Measurements from ENCODE around the gene MMP3. TPM values are rescaled to one million over a fixed set of nuclear protein-coding genes. Genes with fewer than 3 reads are reported as not detected.
"Not testable (repeated sequence)": the region's sequence is repeated elsewhere in the genome, so short reads cannot be mapped to it uniquely, and the experiment has no call there.

MMP3 gene
- polyA plus RNA-seq (ENCODE audit: insufficient read length in 12 of 12) = under 1 TPM in 1 of 12 donors, not detected in 11; 0.08 TPM
- long read RNA-seq, donor 1 = 0 reads
- long read RNA-seq, donor 2 = 0 reads
- long read RNA-seq, donor 3 = 0 reads
- long read RNA-seq, donor 4 = 0 reads
- long read RNA-seq, donor 5 = 0 reads
- long read RNA-seq, donor 6 = 0 reads
- long read RNA-seq, donor 7 = 0 reads
- long read RNA-seq, donor 8 = 0 reads
- long read RNA-seq, donor 9 = 0 reads
- long read RNA-seq, donor 10 = 0 reads
- long read RNA-seq, donor 11 = 0 reads

- no peak for DNase-seq
Observed at GRCh38 chr11:102843489-102843888, at the start of gene MMP3. Gene MMP3 (minus strand): TSS chr11:102843609. CDS start chr11:102843546, 63 bp downstream.

- DNase-seq = no peak
Observed at GRCh38 chr11:102891736-102892135, 48.3 kb upstream of the MMP3 start.

DNA sequence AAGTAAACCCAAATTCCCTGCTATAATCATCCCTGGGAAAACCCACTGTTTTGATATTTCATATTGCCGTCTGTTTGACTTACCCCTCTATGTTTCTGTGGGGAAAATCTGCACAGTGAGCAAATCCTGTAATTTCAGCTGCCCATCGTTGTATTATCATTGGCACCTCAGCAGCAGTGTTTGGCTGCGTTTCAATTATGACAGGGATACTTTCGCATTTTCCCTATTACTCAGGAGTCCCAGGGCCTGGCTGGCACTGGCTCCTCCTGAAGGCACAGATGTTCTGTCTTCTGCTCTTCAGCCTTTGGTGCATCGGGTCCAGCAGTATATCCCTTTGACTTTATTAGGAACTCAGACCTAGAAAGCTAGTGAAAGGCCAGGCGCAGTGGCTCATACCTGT, 43.6 kb upstream of the MMP3 start:
- no peak for DNase-seq

GRCh38 chr11:102883141-102883540, 39.7 kb upstream of the MMP3 start:
- no peak for DNase-seq

DNA sequence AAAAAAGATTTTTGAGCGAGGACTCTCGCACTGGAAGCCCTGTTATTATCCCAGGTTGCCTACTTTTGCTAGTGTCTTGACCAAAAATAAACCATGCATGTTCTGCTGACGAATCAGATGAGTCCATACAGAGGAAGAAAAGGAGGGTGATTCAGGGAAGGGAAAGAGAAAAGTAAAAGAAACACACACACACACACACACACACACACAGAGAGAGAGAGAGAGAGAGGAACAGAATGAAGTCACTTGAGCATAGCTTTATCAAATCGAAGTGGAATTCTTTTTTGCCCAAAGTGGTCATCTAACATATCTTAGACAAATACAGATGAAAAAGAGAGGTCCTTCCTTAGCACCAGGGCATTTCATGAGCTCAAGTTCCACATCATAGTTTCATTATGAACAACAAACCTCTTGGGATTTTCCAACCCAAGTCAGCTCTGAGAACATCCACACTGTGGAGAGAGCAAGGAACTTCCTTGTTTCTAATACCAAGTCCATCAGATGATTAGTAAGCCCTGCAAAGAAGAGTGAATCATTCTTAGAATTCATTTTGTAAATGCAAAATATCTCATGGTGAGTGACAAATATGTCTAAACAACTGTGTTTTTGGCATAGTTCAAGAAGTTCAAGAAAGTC, 39.1 kb upstream of the MMP3 start:
- no peak for DNase-seq

- DNase-seq = no peak
Observed at GRCh38 chr11:102879801-102880200, 36.4 kb upstream of the MMP3 start.

DNA sequence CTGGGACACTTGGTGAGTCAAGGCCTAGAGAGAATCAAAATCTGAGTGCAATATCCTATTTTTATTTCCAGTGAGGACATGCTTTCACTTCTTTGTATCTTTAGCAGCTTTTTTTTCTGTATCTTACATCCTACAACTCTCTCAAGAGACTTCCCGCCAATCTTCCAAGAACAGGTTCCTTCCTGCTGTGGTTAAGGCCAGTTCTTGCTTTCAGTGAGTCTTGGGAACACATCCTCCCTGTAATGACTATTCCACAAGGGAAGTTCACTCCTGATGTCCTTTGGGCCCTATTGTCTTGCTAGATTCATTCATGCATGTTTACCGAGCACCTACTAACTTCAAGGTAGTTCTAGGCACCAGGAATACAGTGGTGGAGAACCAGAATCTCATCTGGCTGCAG, 35.2 kb upstream of the MMP3 start:
- no peak for DNase-seq

DNA sequence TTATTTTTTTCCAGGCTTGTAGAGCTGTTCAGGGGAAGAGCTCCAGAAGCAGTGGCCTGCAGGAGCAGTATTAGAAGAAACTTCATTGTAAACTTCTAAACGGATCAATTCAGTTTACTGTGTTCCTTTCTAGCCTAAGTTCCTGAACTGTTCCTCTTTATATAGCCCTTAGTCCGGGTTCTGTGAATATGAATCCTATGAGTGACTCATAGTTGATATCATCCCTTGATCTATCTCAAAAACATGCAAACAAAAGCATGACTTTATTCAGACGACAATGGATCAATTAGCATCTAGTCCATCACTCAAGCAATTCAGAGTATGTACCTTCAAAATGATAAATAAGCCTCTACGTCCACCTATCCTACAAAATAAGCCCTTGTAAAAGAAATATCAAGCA, 31.4 kb upstream of the MMP3 start, which contains the start of gene MMP12:
MMP12 (minus strand) TSS at position 131 of the 400 bp plus-strand sequence; CDS start at position 86, 45 bp downstream.
- DNase-seq = no peak

DNA sequence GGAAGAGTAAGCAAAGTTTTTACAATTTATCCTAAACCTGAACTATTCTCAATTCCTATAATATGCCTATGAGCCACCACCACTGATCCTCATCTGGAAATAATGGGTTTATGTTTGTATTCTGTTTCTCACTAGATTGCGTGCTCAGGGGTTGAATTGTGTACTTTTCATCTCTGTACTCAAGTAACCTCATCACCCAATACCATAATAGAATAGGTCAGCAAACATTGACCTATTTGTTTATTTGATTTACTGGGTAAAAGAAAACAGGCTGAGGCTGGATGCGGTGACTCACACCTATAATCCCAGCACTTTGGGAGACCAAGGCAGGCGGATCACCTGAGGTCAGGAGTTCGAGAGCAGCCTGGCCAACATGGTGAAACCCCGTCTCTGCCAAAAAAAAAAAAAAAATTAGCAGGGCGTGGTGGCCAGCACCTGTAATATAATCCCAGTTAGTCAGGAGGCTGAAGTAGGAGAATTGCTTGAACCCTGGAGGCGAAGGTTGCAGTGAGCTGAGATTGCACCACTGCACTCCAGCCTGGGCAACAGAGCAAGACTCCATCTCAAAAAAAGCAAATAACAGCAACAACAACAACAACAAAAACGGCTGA, 26.1 kb upstream of the MMP3 start:
- not testable (repeated sequence) for DNase-seq

DNA sequence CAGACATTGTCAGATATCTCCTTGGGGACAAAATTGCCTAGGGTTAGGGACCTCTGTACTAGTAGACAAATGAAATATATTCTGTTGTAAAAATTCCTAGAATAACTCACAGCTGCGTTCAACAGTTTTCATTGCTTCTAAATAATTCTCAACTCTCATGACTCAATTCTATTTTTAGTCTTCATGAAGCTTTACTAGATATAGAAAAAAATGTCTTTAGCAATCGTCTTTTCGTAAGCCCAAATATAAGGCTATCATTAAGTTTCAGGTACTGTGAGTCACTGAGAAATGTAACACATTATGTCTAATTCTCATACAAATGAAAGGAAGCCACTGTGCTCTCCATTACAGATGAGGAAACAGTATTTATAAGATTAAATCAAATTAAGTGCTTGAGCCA, 24.9 kb upstream of the MMP3 start:
- DNase-seq = no peak

GRCh38 chr11:102864724-102865123, 21.3 kb upstream of the MMP3 start:
- DNase-seq = no peak

DNA sequence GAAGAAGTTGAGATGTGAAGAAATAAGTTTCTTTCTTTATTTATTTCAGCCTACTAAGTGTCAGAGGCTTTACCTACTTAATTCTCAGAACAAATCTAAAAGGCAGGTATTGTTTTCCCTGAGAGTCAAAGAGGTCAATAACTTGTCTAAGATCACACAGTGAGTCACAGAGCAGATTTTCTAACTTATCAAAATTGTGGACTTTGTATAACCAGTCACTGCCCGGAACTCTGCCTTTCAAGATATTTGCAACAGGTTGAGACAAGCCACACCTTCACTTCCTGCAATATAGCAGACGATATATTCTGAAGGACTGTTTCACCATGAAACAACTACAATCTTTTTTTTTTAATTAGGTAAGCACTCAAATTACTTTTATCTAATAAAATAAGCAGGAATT, 10.5 kb upstream of the MMP3 start:
- DNase-seq = no peak

DNA sequence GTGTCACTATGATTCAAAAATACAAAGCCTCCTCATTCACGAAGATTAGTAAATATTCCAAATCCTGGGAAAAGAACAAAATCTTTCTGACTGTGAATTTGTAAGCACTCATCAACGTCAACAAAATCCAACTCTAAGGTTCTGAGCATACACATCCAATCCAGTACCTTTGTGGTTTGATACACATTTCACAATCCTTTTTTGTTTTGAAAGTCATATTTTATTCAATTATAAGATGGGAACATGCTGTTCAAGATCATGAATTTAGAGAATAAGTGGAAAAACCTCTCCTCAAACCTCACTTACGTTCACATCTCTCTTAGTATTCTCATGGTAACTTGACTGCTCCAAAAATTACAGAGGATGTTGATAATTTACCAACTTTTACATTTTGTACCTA, 9.6 kb upstream of the MMP3 start:
- DNase-seq = no peak

DNA sequence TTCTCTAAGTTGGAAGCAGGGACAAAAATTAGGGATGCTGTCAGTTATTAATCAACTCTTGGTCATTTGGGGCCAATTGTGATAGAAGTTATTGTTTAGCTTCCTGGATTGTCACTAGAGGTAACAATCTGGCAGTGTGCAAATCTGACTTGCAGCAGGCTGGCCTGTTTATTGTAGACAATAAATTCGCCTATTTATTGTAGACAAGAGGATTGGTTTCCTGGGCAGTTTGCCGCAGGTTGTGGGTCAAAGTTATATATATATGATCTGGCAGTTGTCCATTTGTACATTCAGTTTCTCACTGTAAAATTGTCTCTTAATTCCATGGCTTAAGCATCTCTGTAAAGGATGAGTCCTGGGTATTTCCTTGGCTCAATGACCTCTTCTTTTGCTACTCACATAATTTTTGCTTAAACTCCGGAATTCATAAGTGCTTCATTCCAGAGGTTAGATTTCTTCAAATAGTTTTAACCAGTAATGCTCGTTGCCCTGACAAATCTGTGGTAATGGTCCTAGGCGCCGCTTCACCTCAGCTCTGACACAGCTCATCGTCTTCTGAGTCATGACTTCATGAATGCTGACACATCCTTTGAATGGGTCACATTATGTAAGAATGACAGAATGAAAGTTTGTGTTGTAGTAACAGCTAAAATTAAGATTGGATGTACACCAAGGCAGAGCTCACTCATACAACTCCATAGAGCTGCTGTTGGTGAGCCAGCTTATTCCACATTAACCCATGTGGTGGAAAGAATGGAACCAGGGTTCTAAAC, 7.8 kb upstream of the MMP3 start:
- DNase-seq = no peak

GRCh38 chr11:102849311-102849710, 5.9 kb upstream of the MMP3 start:
- DNase-seq = no peak

- no peak for DNase-seq
Observed at GRCh38 chr11:102846292-102846691, 2.9 kb upstream of the MMP3 start.

GRCh38 chr11:102842930-102843329, 479 bp downstream of the MMP3 start:
- DNase-seq = no peak

GRCh38 chr11:102840018-102840417, 3.4 kb downstream of the MMP3 start:
- no peak for DNase-seq

GRCh38 chr11:102837646-102838045, 5.8 kb downstream of the MMP3 start:
- no peak for DNase-seq

DNA sequence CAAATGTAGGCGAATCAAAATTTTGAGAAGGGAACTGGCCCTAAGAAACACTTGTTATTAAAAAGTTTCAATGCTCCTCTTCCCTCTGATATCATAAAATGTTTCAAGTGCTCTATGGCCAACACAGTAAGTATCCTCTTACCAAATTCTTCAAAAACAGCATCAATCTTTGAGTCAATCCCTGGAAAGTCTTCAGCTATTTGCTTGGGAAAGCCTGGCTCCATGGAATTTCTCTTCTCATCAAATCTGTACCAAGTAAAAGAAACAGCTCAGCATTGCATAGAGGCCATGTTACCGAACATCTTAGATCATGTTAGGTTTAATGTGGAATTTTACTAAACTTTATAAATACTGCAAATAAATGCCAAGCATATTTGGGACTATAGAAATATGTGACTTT, 6.3 kb downstream of the MMP3 start:
- DNase-seq = no peak

DNA sequence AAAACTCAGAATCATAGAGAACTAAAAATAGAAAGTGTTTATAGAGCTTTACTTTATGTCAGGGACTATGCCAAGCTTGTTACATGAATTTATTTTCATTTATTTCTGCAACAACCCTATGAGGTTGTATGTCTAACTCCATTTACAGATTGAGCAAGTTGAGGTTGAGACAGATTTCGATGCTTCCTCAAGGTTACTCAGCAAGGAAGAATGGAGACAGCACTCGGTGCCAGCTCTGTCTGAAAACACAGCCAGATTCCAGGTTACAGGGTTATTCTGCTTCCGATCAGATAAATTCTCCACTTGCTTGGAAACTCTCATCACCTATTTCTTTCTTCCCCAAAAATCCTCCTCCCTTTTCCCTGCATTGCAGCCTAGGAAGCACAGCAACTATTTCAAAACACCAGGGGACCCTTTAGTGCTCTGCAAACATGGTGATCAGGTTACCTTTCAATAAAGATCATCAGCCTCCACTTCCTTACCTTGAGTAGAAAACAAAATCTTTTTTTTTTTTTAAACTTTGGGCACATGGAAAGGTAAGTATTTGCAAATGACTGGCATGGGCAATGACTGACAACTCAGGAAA, 7.0 kb downstream of the MMP3 start:
- DNase-seq = no peak

GRCh38 chr11:102833731-102834130, 9.7 kb downstream of the MMP3 start:
- DNase-seq = no peak

Measured in muscle of arm (tissue), 14 donors.